ENCODE measurements around the gene MARCHF2.

Gene MARCHF2

DNA sequence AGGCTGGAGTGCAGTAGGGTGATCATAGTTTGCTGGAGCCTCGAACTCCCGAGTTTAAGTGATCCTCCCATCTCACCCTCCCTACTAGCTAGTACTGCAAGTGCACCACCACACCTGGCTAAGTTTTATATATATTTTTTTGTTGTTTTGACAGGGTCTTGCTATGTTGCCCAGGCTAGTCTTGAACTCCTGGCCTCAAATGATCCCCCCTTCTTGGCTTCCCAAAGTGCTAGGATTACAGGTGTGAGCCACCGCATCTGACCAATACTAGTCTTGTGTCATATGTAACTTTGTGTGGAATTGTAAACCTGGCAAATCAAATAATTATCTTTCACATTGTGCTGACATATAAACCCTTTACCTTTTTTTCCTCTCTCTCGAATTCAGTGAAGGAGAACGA is 41.9 kb downstream of the MARCHF2 start:
- no peak for DNase-seq

DNA sequence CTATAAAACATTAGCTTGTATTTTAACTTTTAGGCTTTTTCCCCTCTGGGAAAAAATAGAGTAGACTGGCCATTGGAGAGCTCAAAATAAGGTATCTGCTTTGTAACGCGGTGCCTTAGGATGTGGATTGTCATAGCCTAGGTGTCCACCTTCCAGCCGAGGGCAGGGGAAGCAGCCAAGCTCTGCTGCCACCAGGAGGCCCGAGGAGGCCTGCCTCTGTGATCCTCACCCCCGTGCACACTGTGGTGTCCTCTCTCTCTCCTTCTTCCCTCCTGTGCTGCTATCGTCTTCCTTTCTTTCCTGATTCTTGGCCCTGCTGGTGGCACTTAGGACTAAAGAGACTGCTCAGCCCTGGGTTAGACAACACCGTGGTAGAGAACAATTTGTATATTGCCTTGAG is 43.0 kb downstream of the MARCHF2 start:
- DNase-seq: no peak

DNA sequence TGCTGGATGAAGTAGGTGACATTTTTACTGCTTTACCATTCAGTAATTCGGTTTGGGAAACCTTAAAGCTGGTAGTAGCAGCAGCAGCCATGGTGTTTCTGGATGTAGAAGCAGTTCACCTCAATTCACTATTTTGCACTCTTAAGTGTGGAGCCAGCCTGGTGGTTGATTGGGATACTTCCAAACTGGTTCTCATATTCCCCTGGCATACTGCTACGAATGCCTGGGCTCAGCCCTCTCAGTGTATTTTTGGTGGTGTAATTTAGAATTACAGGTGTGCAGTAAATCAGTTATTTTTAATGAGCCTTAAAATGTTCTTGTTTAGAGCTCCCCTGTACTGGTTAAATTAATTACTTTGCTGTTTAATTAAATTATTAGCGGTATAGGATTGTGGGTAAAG is 44.1 kb downstream of the MARCHF2 start:
- DNase-seq: no peak

DNA sequence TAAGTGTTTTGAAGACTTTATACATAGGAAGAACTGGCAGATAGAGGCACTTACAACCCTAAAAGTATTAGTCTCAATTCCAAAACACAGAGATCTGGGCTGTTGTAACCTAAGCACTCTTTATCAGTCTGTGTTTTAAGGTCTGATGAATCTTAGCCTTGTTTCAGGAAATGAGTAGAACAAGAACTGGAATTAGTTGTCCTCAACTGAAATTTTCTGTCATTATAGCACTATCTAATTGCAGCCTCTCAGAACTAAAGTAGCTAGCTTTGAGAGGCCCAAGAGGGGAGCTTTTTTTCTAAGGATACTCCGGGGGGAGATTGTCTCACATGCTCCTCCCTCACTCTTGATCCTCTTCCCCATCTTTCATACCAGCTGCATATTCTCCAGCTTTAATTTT is 44.7 kb downstream of the MARCHF2 start:
- no peak for DNase-seq

DNA sequence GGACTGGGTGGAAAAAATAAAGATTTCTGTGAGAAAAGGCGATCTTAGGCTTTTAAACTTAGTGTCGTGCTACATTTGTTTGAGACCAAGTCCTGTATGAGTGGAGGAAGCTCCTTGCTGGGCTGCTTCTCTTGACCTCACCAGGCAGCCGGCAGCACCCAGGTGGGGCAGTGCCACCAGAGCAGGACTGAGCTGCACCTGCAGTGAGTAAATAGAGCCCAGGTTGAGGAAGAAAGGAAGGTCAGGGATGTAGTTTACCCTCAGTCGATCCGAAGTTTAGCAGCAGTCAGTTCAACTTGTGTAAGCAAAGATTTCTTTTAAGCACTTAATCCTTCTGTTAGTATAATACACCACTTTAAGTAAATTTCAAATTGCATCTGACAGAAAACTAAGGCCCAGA is 45.3 kb downstream of the MARCHF2 start:
- no peak for DNase-seq

DNA sequence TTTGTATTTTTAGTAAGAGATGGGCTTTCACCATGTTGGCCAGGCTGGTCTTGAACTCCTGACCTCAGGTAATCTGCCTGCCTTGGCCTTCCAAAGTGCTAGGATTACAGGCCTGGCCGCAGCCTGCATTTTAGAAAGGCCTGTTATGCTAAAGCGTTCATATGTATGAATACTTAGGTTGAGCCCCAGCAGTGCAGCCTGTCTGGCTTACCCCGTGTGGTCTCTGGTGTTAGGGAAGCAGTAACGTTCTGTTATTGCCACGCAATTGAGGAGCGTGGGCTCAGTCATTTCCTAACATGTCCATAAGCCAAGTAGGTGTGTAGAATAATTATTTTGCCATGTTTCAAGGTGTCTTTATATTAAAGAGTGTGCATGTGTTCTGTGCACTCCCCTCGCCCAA is 46.0 kb downstream of the MARCHF2 start:
- no peak for DNase-seq

DNA sequence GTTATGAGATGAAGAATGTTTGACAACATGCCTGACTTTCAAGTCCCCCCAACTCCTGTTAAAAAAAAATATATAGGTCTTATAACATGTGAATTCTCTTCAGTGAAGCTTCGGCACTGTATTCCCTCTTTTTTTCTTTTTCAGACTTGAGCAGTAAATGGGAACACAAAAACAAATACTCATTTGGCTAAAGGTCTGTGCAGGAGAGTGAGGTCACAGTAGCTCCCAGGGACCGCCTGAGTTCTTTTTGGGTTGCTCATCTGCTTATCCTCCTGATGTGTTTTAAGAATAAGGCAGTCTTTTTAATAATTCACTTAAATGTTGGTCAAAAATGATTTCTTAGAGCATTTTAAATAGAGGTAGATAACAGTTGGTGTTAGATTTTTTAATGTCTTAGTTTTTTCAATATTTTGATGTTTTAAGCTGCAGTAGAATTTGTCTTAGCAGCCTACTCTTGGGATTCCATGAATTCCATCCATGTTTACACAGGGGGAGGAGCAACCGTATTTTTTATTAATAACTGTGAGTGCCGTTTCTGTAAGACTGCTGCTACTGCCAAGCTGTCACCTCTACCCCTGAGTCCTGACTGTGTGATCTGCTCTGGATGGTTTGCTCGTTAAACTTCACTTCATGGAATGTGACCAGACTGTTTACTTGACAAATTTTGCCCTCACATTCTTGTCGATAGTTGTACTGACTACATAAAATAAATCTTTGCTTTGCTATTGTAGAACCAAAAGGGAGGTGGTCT is 46.6 kb downstream of the MARCHF2 start:
- DNase-seq: no peak

DNA sequence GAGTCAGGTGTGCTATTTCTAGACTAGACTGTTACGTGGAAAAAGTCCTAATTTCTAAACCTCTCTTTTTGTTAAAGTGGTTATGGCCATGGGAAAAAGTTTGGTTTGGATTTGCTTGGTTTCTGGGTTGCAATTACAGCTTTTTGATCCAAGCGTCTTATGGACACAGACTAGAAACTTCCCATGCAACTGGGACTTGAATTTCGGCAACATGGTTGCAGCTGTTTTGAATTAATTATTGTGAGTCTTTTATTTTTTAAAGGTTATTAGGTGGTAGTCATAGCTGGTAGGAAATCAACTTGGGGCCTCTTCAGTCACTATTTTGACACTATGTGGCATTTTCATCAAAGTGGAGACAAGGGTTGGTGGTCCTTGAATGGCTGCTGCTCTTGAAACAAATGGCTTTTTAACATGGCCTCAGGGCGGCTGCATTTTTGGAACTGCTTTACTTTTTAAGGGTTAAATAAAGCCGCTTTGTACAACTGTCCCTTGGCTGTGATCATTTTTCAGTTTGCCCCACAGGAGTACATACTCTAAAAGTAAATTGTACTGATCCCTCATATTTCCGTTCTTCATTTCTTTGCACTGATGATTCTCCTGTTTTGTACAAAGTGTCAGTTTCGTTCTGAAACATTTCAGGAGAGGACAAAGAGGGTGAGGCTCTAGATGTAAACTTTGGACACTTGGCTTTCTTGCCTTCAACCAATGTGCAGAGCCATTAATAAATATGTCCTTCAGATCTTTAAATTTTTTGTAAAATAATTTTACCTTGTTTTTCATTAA is 47.6 kb downstream of the MARCHF2 start:
- DNase-seq: no peak

DNA sequence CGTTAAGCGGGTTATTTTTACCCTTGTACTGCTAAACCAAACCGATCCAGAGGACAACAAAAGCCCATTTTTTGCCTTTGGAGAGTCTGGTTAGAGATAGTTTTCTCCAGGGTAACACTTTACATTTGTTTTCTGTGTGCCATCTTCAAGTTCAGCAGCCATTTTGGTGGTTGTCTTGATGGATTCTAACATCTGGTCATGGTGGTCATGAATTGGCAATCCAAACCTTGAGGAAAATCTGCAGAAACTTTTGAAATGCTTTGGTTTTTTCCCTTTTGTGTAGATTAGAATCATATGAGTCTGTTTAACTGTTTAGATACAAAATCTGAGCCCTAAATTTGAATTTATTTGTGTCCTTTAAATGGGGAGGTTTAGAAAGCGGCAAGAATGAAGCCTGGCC is 48.3 kb downstream of the MARCHF2 start:
- no peak for DNase-seq

DNA sequence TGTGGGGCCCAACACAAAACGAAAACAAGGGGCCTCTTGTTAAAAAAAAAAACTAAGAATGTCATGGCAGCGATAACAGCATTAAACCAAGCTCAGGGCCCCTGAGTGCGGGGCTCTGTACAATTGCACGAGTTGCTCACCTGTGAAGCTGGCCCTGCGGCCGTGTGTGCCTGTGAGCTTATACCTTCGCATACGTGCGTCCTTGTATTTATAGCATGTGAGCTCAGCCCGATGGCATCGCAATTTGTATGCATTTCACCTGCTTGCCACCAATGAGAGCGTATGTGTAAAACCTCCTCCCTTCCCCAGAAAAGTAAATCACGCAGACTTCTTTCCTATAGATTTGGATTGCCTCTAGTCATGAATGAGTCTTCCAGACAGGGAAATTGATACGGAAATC is 48.8 kb downstream of the MARCHF2 start:
- no peak for DNase-seq

DNA sequence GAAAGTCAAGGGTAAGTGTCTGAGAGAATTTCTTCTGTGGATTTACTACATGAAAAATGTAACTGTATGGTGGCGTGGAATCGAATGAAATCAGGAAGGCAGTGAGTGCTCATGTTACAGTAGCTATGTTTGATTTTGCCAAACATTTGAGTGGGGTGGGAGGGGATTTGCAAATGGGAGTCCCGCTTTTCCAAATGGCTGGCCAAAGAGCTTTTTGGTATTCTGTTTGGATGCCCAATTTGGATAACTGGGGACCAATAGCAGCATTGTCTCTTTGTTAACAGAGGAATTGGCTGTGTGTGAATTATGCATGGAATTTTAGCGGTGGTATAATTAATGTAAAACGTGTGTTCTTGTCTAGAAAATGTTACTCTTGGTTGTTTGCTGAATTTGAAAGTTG is 49.5 kb downstream of the MARCHF2 start:
- no peak for DNase-seq

DNA sequence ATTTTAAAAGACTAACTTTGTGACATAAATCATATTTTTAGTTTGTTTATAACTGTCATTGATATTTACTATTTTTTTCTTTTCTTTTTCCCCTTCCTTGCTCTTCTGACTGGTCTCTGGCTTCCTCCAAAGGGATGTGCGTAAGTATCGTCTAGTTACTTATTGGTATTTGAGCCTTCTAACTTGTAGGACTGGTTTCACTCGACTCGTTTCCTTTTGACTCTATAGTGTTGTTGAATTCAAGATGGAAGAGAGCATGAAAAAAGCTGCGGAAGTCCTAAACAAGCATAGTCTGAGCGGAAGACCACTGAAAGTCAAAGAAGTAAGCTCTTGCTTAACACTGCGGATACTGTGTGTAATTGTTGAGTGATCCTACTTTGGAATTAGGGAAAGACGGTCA is 50.3 kb downstream of the MARCHF2 start:
- DNase-seq: no peak

DNA sequence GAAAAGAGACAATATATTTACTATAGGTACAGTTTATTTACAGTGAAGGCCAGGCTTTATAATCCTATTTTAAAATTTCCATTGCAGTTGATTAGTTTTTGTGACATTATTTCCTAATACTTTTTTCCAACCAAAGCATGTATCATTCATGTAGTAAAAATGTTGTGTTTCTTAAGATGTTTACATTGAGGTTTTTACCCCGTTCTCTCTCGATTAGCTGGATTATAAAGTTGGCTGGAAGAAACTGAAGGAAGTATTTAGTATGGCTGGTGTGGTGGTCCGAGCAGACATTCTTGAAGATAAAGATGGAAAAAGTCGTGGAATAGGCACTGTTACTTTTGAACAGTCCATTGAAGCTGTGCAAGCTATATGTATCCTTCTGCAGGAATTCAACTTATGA is 52.9 kb downstream of the MARCHF2 start:
- no peak for DNase-seq

DNA sequence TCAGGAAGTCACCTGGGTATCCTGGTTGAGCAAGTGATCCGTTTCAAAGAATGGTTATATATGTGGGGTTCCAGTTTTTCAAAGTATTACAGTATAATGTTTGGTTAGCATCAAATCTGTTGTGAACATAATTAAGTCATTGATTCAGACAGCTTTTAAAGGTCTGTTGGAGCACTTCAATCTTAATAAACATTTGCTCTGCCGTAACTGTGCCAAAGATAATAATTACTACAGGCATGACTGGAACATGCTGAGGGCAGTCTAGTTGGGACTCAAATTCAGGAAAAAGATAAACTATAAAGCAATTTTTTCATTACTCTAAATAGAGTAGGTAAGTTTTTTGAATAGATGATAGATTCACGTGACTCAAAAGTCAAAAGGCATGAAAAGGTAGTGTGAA is 55.0 kb downstream of the MARCHF2 start:
- no peak for DNase-seq

DNA sequence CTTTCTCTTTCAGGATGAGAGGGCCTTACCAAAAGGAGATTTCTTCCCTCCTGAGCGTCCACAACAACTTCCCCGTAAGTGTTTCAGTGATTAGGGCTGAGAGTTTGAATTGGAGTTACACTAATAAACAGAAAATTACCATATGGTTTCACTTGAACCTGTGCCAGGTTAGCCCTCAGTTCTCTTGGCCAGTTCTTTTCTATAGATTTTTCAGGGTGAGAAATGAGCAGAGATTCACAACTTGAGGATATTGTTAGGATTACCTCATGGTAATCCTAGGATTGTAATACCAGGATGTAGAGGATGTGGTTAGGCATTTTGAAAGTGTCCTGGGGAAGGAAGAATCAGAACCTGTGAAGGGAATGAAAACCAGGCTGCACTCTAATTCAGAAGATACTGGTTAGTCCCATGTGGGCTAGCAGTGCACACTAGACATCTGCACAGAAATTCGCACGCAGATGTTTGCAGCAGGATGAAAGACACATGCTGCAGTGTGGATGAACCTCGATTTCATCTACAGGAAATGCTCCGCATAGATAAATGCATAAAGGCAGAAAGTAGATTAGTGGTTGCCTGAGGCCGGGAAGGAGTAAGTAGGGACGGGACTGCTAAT is 55.8 kb downstream of the MARCHF2 start:
- no peak for DNase-seq

DNA sequence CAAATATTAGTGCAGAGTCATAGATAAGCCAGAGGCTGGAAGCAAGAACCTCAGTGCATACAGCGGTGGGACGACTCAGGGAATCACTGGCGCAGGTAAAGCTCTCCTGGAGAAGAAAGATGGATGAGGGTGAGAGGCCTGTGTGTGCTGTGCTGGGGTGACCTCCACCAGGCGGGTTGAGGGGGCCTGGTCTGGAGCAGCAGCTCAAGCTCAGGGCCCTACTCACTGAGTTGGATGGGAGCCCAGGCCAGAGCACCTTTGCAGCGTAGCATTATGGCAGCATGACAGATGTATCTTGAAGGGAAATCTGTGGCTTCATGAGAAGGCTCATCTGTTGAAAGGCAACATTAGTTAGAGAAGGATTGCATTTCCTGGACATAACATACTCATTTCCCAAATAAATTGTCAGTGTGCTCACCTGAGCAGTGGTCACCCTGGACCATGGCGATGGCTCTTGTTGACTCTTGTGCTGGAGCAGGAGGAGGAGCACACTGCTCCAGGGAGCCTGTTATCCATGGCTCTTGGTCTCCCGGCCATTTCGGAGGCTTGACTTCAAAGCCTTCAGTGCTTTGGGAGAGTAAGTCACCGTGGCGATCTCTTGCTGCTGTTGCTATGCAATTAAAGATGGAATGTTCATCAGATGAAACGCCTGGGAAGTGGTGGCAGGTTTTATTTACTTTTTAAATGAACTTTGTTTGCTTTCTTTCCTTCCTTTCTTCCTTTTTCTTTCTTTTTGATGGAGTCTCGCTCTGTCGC is 56.7 kb downstream of the MARCHF2 start:
- DNase-seq: no peak

DNA sequence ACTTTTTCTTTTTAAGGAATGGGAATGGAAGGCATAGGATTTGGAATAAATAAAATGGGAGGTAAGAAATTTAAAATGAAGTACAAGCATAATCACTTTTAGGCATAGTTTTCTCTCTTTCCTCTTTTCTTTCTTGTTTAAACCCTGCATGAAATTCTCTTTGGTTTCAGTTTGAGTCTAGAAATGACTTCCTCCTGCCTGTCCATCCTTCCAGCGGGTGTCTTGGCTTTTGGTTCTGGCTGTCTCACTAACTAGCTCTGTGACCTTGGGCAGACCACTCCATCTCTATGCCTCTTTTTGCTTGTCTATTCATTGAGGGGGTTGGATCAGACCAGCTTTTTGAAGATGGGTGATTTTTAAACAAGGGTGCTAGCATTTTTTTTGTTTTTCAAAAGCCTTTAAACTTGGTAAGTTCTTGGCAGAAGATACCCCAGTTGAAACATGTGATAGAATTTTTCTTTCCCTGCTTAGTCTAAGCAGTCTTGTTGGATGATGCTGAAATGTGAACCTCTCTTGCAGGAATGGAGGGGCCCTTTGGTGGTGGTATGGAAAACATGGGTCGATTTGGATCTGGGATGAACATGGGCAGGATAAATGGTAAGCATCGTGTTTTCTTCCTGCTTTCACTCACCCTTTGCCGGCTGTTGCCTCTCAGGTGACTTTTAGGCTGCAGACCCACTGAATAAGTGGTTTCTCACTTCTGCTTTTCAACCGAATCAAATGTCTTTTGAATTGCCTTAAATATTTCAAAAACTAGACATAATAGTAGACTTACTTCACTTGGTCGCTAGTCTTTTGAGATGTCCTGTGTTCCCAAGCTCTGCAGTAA is 60.8 kb downstream of the MARCHF2 start:
- DNase-seq: no peak

DNA sequence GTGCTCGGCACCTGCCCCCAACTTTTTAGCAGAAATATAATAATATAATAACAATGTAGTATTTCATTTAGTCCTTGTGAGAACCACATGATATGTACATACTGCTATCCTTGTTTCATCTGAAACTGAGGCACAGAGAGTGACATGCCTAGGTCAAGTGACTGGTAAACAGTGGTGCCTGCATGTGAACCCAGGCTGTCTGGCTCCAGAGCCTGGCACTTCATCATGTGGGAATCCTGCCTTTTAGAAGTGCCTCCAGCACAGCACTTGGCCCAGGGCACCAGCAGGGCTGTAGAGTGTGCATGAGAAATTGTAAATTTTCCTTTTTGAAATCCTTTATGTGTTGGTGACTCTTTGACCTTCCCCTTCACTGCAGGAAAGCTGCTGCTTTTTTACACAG is 61.9 kb downstream of the MARCHF2 start:
- no peak for DNase-seq

DNA sequence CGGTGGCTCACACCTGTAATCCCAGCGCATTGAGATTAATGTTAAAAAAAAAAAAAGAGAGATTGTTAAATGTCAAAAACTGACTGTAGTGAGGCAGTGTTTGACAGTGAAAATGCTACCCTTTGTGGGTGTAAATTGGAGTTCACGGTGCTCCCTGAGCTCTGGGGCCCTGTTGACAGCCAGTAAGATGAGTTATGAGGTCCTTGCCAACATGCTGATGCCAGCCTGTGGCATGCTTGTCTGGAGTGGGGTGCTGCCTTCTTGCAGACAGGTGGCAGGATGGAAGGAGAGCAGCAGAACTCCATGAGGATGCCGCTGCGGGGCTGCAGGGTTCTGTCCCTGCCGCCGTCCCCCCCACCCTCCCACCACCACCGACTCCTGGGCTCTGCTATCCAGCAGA is 63.4 kb downstream of the MARCHF2 start:
- no peak for DNase-seq

DNA sequence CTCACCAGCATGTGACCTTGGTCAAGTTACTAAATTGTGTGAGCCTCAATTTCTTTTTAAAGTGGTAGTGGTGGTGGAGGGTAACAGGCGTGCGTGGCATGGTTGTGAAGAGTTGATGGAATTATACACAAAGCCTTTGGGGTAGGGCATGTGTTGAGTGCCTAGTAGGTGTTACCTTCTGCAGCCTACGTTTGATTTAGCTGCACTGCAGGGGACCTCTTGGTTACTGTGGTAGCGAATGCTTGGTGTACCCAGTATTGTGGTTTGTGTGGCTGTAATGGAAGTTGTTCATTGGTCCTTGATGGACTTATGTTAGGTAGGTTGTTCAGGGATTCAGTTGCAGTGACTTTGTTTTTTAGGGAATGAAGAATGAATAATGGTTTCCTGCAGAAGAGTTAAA is 64.8 kb downstream of the MARCHF2 start:
- DNase-seq: no peak

DNA sequence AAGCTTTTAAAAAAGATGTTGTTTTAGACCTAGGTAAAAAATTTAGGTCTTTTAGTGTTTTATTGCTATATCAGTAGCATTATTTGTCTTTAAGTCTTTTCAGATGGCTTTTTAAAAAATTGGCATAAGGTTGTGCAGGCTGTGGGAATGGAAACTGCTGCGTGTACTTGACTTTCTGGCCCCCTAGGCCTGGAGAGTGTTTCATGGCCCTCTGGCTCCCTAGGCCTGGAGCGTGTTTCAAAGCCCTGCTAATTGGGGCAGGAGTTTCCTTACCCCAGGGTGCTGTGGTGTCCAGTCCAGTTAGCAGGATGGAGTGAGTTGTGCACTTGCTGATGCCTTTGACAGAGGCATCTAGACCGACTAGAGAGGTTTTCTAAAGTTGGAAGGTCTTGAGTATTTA is 65.5 kb downstream of the MARCHF2 start:
- DNase-seq: no peak

DNA sequence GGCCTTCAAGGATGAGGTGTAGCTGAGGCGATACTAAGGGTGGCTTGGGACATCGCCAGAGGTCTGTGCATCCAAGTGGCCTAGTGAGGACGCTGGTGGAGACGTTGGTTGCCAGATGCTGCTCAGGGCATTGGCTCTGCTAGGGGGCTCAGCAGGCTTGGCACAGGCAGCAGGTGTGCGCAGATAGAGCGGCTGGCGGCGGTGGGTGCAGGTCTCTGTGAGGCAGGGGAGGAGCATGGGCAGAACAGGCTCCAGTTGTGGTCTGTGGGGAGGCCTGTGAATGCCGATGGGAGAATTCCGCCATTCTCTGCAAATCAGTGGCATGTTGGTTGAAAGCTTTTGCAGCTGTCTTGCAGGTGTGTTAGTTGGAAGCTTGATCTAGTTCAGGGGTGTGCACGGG is 68.1 kb downstream of the MARCHF2 start:
- no peak for DNase-seq

DNA sequence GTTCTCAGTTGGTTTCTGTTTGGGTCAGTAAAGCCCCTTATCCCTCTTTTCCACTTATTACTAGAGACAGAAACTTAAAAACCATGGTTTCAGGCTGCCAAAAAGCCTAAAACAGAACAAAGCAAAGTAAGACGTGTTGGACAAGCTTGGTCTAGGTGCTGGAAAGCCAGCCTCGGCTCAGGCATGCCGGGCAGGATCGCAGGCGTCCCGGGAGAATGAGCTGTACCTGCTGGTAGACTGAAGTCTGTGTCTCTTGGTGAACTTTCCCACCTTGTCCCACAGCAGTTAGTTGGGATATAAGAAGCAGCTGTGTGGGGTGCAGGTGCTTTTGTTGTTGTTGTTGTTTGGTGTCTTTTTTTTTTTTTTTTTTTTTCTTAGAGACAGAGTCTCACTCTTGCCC is 68.5 kb downstream of the MARCHF2 start:
- DNase-seq: no peak

Data from NK-92 treated with Interleukin-12 subunit alpha and Interleukin-12 subunit beta, amount 100 ng/mL, for 24 hours (cell line).